HG03460 (cell line): ENCODE measurements around the gene CRHBP.

Source experiments
- ATAC-seq: cut with Tn5 transposase; IDR thresholded peaks from one replicate; pipeline ENCODE4 v1.9.1; 2021; ENCODE audit not compliant: unreplicated experiment

Gene CRHBP

DNA sequence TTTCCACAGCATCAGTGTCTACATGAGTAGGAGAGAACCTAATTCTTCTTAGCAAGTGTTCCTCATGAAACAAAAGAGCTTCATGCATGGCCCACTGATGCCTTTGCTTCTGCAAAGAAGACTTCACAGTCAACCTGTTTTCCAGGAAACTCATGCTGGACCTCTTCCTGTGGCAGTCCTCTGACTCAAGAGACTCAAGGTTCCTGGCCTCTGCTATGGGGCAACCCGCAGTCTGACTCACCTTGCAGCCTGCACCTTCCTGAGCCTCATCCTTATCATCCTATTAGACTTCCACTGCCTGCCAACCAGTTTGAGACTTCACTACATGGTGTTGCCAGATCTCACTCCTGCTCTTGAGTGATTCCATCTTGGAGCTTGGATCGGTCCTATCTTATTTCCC is 59.8 kb downstream of the CRHBP start:
- no peak for ATAC-seq

GRCh38 chr5:77015938-77016569 is 63.2 kb downstream of the CRHBP start:
- no peak for ATAC-seq

DNA sequence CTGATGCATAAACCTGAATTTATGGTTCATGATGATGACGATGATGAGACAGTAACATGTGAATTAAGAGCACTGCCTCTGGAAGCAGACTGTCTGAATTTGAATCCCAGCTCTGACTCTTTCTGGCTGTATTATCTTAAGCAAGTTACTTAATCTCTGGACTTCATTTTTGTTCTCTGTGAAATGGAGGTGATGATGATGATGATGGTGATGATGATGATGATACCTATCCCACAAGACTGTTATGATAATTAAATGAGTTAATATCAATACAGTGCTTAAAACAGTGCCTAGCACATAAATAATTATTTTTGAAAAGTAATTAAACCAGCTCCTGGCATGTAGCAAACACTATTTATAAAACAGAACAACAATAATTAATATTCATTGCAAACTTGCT is 64.1 kb downstream of the CRHBP start:
- ATAC-seq, result no peak

- no peak for ATAC-seq
These were observed 64.8 kb downstream of the CRHBP start for GRCh38 chr5:77017668-77018067.
